ENCODE data around the gene SLC1A3. TPM values are rescaled to one million over a fixed set of nuclear protein-coding genes. Genes with fewer than 3 reads are reported as not detected.

Gene SLC1A3
- total RNA-seq, 1 donor from 2014 or later: 61.1 TPM

GRCh38 chr5:36689225-36689624 lies 82.8 kb downstream of the SLC1A3 start:
- peak; percentile 23 for DNase-seq

GRCh38 chr5:36690041-36690961 lies 83.9 kb downstream of the SLC1A3 start:
- DNase-seq: peak; percentile 69

DNA sequence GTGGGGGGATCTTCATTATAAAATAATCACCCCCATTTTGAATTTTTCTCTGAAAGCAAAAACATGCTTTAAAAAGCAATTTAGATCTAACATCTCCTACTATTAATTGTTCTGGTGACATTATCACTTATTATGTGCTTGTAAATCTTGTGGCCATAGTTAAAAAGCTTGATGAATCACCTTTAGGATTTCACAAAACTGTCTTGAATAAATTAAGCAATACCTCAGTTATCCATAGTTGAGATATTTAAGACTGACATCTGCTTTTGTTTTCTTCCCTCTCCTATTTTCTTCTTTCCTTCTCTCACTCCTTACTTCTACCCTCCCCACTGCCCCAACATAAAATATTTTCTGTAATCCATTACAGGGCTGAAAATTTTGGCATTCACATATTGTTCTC lies 84.8 kb downstream of the SLC1A3 start:
- no peak for DNase-seq

GRCh38 chr5:36691696-36692371 lies 85.4 kb downstream of the SLC1A3 start:
- DNase-seq: peak; percentile 94

GRCh38 chr5:36692791-36693763 lies 86.7 kb downstream of the SLC1A3 start:
- peak; percentile 63 for DNase-seq

GRCh38 chr5:36694351-36694750 lies 87.9 kb downstream of the SLC1A3 start:
- DNase-seq: no peak

GRCh38 chr5:36696059-36696673 lies 89.8 kb downstream of the SLC1A3 start:
- peak; percentile 38 for DNase-seq

DNA sequence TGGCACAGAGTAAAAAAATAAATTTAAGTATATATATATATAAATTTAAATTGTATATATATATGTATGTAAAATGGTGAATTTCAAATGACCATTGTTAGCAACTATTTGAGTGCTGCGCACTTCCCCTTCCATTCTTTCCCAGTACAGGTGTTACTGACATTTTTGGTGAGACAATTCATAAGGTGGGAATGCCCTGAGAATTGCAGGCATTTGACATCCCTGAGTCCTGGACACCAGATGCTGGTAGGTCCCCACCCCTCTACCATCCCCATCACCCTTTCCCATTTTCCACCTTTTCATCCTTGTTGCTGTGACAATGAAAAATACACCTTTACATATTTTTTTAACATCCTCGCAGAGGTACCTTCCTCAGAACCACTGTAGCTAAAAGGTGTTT lies 91.6 kb downstream of the SLC1A3 start:
- DNase-seq: no peak

DNA sequence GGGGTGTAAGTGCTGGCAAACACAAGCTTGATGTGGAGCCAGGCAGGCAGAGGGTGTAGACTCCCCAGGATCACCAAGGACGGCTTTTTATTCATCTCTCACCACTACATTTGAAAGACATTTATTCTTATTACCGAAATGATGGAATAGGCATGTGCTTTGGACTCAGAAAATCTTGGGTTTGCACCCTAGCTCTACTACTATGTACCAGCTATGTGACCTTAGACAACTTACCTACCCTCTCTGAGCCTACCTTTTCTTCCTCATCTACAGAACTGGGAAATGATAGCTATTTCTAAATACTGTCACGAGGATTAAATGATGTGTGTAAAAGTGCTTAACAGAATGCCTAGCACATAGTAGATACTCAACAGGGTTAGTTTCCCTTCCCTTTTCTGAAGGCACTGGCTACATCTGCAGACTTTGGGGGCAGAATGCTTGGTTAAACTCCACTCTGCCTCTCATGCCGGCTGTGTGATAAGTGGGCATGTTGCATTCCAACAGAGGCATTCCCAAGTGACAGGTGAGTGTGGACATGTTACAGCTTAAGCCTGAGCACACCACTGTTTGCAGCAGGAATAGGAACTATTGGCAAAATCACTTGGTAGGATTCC lies 94.8 kb downstream of the SLC1A3 start:
- no peak for DNase-seq

DNA sequence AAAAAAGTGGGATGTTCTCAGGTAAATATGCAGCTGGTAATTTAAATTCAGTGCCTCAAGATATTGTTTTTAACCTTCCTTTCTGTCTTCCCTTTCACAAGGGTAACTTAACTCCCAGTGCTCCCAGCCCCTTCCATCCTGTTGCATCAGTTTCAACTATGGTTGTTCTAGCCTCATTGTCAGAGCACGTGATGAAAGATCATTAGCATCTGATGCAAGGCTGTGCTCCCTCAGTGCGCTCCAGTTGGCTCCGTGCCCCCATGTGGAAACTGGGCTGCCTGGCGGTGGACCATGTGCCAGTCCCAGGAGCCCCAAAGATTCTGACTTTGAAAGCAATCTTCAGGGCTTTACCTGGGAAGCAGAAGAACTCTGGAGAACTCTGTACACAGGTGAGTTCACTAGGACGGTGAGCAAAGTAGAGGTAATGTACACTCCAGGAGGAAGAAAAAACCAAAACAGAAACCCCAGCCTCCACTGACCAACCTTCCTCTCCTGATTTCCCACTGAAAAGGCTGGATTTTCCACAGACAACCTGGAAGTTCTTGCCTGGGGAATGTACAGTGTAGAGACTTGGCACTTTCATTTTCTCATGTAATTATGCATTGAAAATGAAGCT lies 96.9 kb downstream of the SLC1A3 start:
- DNase-seq: no peak

GRCh38 chr5:36704131-36704530 lies 97.7 kb downstream of the SLC1A3 start:
- DNase-seq: no peak

- no peak for DNase-seq
Observed at GRCh38 chr5:36705055-36705454, 98.6 kb downstream of the SLC1A3 start.

DNA sequence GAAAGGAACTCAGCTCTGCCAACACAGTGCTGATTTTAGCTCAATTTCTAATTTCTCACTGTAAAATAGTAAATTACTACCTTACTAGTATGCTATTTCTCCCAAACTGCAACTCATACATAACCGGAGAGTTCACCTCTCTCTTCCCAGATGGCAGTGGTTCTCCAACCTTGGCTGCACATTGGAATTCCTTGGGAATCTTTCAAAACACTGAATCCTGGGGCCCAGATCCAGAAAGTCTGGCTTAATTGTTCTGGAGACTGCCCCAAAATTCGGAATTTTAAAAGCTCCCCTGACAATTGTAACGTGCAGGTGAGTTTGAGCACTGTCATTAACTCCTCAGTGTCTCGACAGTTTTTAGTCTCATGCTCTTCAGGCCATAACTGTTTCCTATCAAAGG lies 100.3 kb downstream of the SLC1A3 start:
- no peak for DNase-seq

- no peak for DNase-seq
Observed at GRCh38 chr5:36708996-36709395, 102.6 kb downstream of the SLC1A3 start.

GRCh38 chr5:36710039-36710438 lies 103.6 kb downstream of the SLC1A3 start:
- DNase-seq: no peak

GRCh38 chr5:36712706-36713105 lies 106.3 kb downstream of the SLC1A3 start:
- no peak for DNase-seq

GRCh38 chr5:36713541-36713940 lies 107.1 kb downstream of the SLC1A3 start:
- DNase-seq: no peak

- DNase-seq: no peak
Observed at GRCh38 chr5:36717131-36717695, 110.8 kb downstream of the SLC1A3 start.

DNA sequence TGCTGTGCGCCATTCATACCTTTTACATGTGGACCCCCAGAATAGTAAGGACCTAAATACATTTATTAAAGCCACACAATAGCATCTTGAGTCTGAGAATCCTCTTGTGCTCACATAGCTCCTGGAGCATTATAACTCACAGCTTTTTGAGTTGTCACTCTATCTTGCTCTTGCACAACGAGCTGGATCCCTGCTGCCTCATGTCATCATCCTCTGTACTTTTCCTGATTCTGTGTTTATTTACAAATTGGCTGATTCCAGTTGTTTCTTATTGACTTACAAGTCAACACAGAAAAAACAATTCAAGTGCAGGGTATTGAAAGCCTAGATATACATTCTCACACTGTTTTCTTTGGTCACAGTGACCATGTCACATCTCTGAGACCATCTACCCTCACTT lies 112.9 kb downstream of the SLC1A3 start:
- no peak for DNase-seq

DNA sequence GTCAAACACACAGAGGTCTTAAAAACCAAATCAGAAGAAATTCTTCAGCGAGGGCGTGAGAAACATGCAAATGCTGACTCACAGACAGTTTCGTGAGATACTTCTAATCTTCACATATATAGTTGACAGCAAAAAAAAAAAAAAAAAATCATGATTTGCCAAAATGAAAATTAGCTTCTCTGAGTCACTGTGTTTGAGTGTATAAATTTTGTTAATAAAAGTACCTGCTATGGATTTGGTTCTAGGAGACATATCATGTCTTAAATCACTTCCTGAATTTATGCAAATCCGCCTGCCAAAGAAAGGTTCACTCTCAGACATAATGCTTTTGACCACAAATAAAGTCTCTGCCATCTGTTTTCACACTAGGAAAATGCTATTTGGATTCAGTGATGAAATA lies 114.3 kb downstream of the SLC1A3 start:
- DNase-seq: no peak

Measured in skin of body (tissue), 2 donors.